ENCODE data around the gene C4A. TPM values are rescaled to one million over a fixed set of nuclear protein-coding genes. Genes with fewer than 3 reads are reported as not detected.

Gene C4A
- total RNA-seq, 1 experiment from 2014 or later = 3.8 TPM

- TF ChIP-seq KAT7 (CRISPR knock-in tag; IDR thresholded peaks at IDR 0.05; ENCODE audit: borderline replicate concordance) (no peak), PRRX2 (CRISPR knock-in tag; IDR thresholded peaks at IDR 0.05) (no peak), JAZF1 (CRISPR knock-in tag; IDR thresholded peaks at IDR 0.05) (no peak), ZNF317 (CRISPR knock-in tag; IDR thresholded peaks at IDR 0.05; ENCODE audit: borderline replicate concordance, low read depth) (no peak), TP53 (CRISPR knock-in tag; IDR thresholded peaks at IDR 0.05) (no peak), ETV6 (CRISPR knock-in tag; IDR thresholded peaks at IDR 0.05) (no peak), E2F1 (CRISPR knock-in tag; IDR thresholded peaks at IDR 0.05) (no peak), NR3C1 (CRISPR knock-in tag; conservative IDR thresholded peaks at IDR 0.05; ENCODE audit: low read depth) (no peak), E2F5 (CRISPR knock-in tag; IDR thresholded peaks at IDR 0.05) (no peak), ZBTB43 (CRISPR knock-in tag; IDR thresholded peaks at IDR 0.05) (no peak), ZNF423 (CRISPR knock-in tag; IDR thresholded peaks at IDR 0.05) (no peak), NFATC4 (CRISPR knock-in tag; IDR thresholded peaks at IDR 0.05) (no peak), FOXP4 (CRISPR knock-in tag; IDR thresholded peaks at IDR 0.05) (no peak), USF1 (CRISPR knock-in tag; IDR thresholded peaks at IDR 0.05) (no peak)
- TF ChIP-seq, protein P1, sequence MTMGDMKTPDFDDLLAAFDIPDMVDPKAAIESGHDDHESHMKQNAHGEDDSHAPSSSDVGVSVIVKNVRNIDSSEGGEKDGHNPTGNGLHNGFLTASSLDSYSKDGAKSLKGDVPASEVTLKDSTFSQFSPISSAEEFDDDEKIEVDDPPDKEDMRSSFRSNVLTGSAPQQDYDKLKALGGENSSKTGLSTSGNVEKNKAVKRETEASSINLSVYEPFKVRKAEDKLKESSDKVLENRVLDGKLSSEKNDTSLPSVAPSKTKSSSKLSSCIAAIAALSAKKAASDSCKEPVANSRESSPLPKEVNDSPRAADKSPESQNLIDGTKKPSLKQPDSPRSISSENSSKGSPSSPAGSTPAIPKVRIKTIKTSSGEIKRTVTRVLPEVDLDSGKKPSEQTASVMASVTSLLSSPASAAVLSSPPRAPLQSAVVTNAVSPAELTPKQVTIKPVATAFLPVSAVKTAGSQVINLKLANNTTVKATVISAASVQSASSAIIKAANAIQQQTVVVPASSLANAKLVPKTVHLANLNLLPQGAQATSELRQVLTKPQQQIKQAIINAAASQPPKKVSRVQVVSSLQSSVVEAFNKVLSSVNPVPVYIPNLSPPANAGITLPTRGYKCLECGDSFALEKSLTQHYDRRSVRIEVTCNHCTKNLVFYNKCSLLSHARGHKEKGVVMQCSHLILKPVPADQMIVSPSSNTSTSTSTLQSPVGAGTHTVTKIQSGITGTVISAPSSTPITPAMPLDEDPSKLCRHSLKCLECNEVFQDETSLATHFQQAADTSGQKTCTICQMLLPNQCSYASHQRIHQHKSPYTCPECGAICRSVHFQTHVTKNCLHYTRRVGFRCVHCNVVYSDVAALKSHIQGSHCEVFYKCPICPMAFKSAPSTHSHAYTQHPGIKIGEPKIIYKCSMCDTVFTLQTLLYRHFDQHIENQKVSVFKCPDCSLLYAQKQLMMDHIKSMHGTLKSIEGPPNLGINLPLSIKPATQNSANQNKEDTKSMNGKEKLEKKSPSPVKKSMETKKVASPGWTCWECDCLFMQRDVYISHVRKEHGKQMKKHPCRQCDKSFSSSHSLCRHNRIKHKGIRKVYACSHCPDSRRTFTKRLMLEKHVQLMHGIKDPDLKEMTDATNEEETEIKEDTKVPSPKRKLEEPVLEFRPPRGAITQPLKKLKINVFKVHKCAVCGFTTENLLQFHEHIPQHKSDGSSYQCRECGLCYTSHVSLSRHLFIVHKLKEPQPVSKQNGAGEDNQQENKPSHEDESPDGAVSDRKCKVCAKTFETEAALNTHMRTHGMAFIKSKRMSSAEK (CRISPR knock-in tag; IDR thresholded peaks at IDR 0.05; ENCODE audit: borderline replicate concordance) = no peak
- TF ChIP-seq, protein P2, sequence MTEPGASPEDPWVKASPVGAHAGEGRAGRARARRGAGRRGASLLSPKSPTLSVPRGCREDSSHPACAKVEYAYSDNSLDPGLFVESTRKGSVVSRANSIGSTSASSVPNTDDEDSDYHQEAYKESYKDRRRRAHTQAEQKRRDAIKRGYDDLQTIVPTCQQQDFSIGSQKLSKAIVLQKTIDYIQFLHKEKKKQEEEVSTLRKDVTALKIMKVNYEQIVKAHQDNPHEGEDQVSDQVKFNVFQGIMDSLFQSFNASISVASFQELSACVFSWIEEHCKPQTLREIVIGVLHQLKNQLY (CRISPR knock-in tag; IDR thresholded peaks at IDR 0.05) = no peak
- TF ChIP-seq, protein P3, sequence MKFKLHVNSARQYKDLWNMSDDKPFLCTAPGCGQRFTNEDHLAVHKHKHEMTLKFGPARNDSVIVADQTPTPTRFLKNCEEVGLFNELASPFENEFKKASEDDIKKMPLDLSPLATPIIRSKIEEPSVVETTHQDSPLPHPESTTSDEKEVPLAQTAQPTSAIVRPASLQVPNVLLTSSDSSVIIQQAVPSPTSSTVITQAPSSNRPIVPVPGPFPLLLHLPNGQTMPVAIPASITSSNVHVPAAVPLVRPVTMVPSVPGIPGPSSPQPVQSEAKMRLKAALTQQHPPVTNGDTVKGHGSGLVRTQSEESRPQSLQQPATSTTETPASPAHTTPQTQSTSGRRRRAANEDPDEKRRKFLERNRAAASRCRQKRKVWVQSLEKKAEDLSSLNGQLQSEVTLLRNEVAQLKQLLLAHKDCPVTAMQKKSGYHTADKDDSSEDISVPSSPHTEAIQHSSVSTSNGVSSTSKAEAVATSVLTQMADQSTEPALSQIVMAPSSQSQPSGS (CRISPR knock-in tag; IDR thresholded peaks at IDR 0.05; ENCODE audit: borderline replicate concordance, low read depth) = no peak
- Mint-ChIP-seq H3K9me3 (no peaks in the 10 kb centered on the region), H3K4me3 (no peak overlapping the region), H3K27ac (no peak overlapping the region), H3K36me3 (peaks cover 62% of the 10 kb centered on the region), H3K27me3 (ENCODE audit: low read depth) (no peaks in the 10 kb centered on the region), H3K4me1 (peaks cover 5% of the 10 kb centered on the region)
- no peak for DNase-seq (ENCODE audit: low spot score)
- ATAC-seq = no peak
- CTCF ChIA-PET = interaction anchor here (1.6 kb wide), 1 partner anchor 12 kb away, joined by 5 read pairs; no protein-coding TSS in a partner anchor
- POLR2A ChIA-PET = no interaction called here
Observed at GRCh38 chr6:31963921-31964320, 17.9 kb upstream of the C4A start.

All from WTC11 (cell line).